Skeletal muscle satellite cell (primary cell): ENCODE measurements around the gene DHX57.
"Not testable (repeated sequence)": the region's sequence is repeated elsewhere in the genome, so short reads cannot be mapped to it uniquely, and the experiment has no call there.

Source experiments
- H3K27me3 ChIP-seq: 2 replicates; pipeline ENCODE4 v1.7.0; 2013; ENCODE audit warnings: low read length; ENCODE audit not compliant: control insufficient read depth, insufficient read depth
- H3K36me3 ChIP-seq: 2 replicates; pipeline ENCODE4 v1.7.0; 2013; ENCODE audit warnings: mild to moderate bottlenecking, control low read depth, low read length; ENCODE audit not compliant: insufficient read depth
- H3K4me1 ChIP-seq: 2 replicates; pipeline ENCODE4 v1.7.0; 2013; ENCODE audit warnings: low read length; ENCODE audit not compliant: control insufficient read depth, insufficient read depth
- H3K4me2 ChIP-seq: 2 replicates; pipeline ENCODE4 v1.7.0; 2013; ENCODE audit warnings: mild to moderate bottlenecking, low read length
- H3K4me3 ChIP-seq: 2 replicates; pipeline ENCODE4 v1.7.0; 2013; ENCODE audit warnings: low read length
- H3K9ac ChIP-seq: 2 replicates; pipeline ENCODE4 v1.7.0; 2013; ENCODE audit warnings: mild to moderate bottlenecking, low read depth, low read length, moderate library complexity
- H3K9me3 ChIP-seq: replicated peaks from 2 replicates; pipeline ENCODE4 v1.7.0; 2013; ENCODE audit warnings: mild to moderate bottlenecking, control low read depth, low read length

Gene DHX57

DNA sequence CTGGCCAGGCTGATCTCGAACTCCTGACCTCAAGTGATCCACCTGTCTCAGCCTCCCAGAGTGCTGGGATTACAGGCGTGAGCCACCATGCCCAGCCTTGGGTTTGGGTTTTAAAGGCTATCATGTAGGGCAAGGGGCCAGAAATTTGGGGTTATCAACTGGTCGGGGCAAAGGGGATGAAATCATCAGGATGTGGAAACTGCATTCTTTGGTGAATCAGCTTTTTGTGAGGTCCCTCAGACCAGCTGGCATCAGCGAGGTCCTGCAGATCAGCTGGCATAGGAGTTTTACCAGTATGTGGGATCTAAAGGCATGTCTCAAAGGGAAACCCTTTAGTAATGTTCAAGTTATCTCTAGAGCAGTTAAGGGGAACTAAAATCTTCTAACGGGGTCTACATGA lies 104.1 kb downstream of the DHX57 start:
- H3K9me3 ChIP-seq: no peaks in the 10 kb centered on the region
- no peak overlapping the region for H3K4me3 ChIP-seq
- no peak overlapping the region for H3K9ac ChIP-seq
- no peaks in the 10 kb centered on the region for H3K36me3 ChIP-seq
- no peak overlapping the region for H3K4me2 ChIP-seq
- peaks cover 7% of the 10 kb centered on the region for H3K4me1 ChIP-seq
- no peaks in the 10 kb centered on the region for H3K27me3 ChIP-seq

GRCh38 chr2:38765551-38765950 lies 110.2 kb downstream of the DHX57 start:
- H3K36me3 ChIP-seq: no peaks in the 10 kb centered on the region
- no peak overlapping the region for H3K9ac ChIP-seq
- H3K4me3 ChIP-seq: no peak overlapping the region
- H3K4me1 ChIP-seq: peaks cover 5% of the 10 kb centered on the region
- no peaks in the 10 kb centered on the region for H3K27me3 ChIP-seq
- no peaks in the 10 kb centered on the region for H3K9me3 ChIP-seq
- no peak overlapping the region for H3K4me2 ChIP-seq

- no peaks in the 10 kb centered on the region for H3K27me3 ChIP-seq
- no peak overlapping the region for H3K9ac ChIP-seq
- H3K4me3 ChIP-seq: no peak overlapping the region
- no peak overlapping the region for H3K4me2 ChIP-seq
- H3K9me3 ChIP-seq: no peaks in the 10 kb centered on the region
- H3K4me1 ChIP-seq: peaks cover 5% of the 10 kb centered on the region
- H3K36me3 ChIP-seq: no peaks in the 10 kb centered on the region
These were observed 110.6 kb downstream of the DHX57 start for GRCh38 chr2:38765149-38765548.

- Histone ChIP-seq H3K27me3 (no peaks in the 10 kb centered on the region), H3K4me1 (peaks cover 5% of the 10 kb centered on the region), H3K9me3 (no peaks in the 10 kb centered on the region), H3K36me3 (no peaks in the 10 kb centered on the region), H3K9ac (no peak overlapping the region), H3K4me3 (no peak overlapping the region), H3K4me2 (no peak overlapping the region)
These were observed 112.0 kb downstream of the DHX57 start for GRCh38 chr2:38763728-38764127.

DNA sequence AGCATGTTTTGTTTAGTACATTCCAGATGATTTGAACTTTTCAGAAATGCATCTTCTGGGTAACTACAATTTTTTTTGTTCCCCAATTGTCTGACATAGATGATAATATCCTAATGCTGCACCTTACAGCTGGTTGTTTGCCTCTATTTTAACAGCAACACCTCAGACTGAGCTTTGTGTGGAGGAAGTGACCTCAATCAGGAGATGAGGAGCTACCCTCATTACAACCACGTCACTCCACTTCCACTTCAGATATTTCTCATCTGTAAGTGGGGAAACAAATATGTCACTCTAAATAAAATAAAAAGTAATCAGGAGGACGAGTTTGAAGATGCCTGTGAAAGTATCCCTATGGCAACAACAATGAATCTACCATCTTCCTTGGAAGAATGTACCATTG lies 112.5 kb downstream of the DHX57 start:
- Histone ChIP-seq H3K9me3 (no peaks in the 10 kb centered on the region), H3K4me3 (no peak overlapping the region), H3K27me3 (no peaks in the 10 kb centered on the region), H3K4me1 (peaks cover 5% of the 10 kb centered on the region), H3K36me3 (no peaks in the 10 kb centered on the region), H3K4me2 (no peak overlapping the region), H3K9ac (no peak overlapping the region)

DNA sequence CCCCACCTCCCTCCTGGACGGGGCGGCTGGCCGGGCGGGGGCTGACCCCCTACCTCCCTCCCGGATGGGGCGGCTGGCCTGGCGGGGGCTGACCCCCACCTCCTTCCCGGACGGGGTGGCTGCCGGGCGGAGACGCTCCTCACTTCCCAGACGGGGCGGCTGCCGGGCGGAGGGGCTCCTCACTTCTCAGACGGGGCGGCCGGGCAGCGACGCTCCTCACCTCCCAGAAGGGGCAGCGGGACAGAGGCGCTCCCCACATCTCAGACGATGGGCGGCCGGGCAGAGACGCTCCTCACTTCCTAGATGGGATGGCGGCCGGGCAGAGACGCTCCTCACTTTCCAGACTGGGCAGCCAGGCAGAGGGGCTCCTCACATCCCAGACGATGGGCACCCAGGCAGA lies 119.8 kb downstream of the DHX57 start:
- H3K4me1 ChIP-seq, H3K4me2 ChIP-seq, H3K4me3 ChIP-seq, H3K36me3 ChIP-seq, H3K9me3 ChIP-seq, H3K9ac ChIP-seq, H3K27me3 ChIP-seq: not testable (repeated sequence)

- H3K4me3 ChIP-seq: no peak overlapping the region
- no peaks in the 10 kb centered on the region for H3K27me3 ChIP-seq
- H3K9ac ChIP-seq: peak overlapping the region; percentile 52
- H3K4me1 ChIP-seq: peaks cover 5% of the 10 kb centered on the region
- peak overlapping the region; percentile 71 for H3K4me2 ChIP-seq
- no peaks in the 10 kb centered on the region for H3K9me3 ChIP-seq
- peaks cover 6% of the 10 kb centered on the region for H3K36me3 ChIP-seq
These were observed 121.2 kb downstream of the DHX57 start for GRCh38 chr2:38754506-38754905.

DNA sequence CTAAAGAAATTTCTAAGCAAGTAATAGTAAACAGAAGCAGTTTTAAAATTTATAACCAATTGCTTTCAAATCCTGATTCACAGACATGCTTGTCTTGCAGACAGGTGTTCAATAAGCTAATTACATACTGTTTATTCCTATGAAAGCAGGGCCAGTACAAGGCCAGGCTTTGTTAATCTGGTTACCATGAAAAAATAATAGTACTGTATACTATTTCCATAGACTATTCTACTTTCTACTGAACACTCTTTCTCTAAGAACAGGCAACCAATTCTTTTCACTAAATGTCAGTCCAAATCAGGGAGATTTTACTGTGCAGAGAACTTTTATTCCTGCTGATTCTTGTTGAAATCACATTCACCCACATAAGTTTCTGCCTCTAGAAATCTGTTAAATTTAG lies 121.7 kb downstream of the DHX57 start:
- Histone ChIP-seq H3K4me3 (no peak overlapping the region), H3K9ac (peak overlapping the region; percentile 52)

DNA sequence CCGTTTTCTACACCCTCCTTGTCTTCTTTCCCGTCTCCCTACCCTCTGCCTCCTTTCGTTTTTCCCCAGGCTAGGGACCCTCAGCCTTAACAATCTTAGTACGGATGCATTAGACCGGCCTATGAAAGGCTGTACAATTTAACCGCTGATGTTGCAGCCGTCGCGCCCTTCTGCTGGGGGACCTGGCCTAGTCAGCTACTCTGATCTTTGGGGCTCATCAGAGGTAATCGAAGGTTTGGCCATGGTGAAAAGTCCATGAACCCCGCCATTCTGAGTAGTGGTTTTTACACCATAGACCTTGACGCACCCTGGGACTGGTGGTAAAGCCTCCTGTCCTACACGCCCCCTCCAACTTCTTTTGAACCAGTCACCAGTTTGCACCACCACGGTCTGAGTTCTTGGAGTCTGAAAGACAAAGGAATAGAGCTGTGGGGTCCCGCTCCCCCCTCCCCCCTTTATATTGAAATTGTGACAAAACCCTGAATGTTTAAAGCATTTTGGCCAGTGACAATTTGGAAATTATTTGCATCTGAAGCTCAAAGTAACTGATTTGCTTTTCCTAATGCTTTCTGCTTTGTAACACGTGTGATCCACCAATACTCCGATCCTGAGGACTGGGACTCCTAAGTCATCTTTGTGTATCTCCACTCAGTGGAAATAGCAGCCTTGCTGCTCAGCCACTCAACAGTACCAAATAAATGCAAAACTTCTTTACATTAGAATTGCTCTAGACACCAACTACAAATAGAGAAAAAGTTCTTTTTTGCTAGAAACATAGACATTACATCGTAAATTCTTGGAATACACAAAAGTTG lies 123.9 kb downstream of the DHX57 start:
- no peaks in the 10 kb centered on the region for H3K9me3 ChIP-seq
- peak overlapping the region; percentile 95 for H3K9ac ChIP-seq
- H3K4me3 ChIP-seq: peak overlapping the region; percentile 98
- H3K36me3 ChIP-seq: peaks cover 33% of the 10 kb centered on the region
- peak overlapping the region; percentile 80 for H3K4me2 ChIP-seq
- H3K27me3 ChIP-seq: no peaks in the 10 kb centered on the region
- H3K4me1 ChIP-seq: peaks cover 30% of the 10 kb centered on the region

More for the DNA sequence above, 121.7 kb downstream of the DHX57 start:
- Histone ChIP-seq H3K27me3 (no peaks in the 10 kb centered on the region), H3K36me3 (peaks cover 11% of the 10 kb centered on the region), H3K4me2 (peak overlapping the region; percentile 71), H3K4me1 (peaks cover 9% of the 10 kb centered on the region), H3K9me3 (no peaks in the 10 kb centered on the region)

DNA sequence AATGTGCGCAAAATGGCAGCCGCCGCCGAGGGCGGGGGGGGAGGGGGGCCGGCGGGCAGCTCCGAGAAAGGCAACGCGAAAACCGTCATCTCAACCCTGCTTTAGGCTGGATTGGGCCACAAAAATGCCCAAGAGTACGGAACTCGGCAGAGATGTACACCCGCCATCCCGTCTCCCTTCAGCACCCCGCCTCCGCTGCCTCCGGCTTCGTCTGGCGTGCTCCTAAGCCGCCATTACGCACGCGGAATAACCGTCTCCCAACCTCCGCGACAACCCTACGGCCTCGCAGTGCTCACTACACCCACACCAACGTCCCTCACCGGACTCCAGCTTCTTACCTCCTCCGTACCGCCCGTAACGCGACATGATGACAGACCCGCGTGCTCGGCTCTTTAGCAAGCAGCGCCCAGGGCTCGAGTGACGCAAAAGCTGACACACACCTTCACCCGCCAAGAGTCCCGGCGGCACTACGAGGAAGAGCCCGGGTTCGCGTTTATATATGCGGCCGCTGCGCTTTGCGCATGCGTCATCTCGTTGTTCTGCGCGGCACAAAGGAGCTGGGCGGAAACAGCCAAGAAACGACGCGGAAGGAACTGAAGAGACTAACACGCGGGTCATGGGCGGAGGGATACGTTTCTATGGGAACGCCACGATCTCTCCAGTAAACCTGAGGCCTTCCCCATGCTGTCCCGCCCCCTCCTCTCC lies 124.7 kb downstream of the DHX57 start, which contains the start of gene SRSF7:
TSS of gene SRSF7 (minus strand) at position 471 of the 705 bp plus-strand sequence. CDS start at position 366, 105 bp downstream.
- peaks cover 41% of the 10 kb centered on the region for H3K36me3 ChIP-seq
- no peaks in the 10 kb centered on the region for H3K9me3 ChIP-seq
- H3K27me3 ChIP-seq: no peaks in the 10 kb centered on the region
- H3K4me2 ChIP-seq: peak within 1 kb of the TSS; percentile 96
- peaks cover 34% of the 10 kb centered on the region for H3K4me1 ChIP-seq
- peak within 1 kb of the TSS; percentile 95 for H3K9ac ChIP-seq
- peak within 1 kb of the TSS; percentile 98 for H3K4me3 ChIP-seq

DNA sequence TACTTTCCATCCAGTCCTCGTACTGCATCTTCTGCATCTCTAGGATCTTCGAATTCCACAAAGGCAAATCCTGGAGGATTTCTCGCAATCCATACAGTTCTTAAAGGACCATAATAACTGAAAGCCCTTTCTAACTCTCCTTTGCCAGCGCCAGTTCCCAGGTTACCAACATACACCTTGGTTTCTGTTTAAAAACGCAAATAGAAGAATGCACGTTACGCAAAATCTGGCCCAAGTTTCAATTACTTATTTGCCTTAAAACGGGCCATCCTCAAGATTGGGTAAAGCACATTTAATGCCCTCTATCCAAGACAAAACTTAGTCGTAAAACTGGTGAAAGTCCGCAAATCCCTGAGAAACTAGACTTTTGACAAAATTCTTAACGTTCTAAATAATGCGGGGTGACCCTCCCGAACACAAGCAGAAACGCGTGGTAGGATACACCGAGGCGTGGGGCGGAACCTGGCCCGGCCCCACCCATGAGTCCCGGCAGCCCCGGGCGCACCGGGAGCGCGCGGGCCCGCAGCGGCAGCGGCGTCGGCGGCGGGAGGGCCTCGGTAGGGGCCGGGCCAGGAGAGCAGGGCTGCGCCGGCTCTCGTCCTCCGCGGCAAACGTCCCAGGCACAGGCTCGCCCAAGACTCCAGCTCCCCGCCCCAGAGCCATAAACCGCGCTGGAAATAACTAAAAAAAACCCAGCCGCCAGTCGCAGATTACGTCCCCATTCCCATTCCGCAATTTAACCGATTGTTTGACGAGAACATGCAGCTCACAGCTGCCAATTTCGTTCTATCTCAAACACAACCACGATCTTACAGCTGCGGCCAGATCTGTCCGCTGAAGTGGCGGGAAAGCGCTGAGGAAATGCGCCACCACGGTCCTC lies 125.5 kb downstream of the DHX57 start:
- Histone ChIP-seq H3K9ac (peak overlapping the region; percentile 95), H3K4me3 (peak overlapping the region; percentile 98), H3K27me3 (no peaks in the 10 kb centered on the region), H3K36me3 (peaks cover 49% of the 10 kb centered on the region), H3K4me2 (peak overlapping the region; percentile 96), H3K4me1 (peaks cover 37% of the 10 kb centered on the region), H3K9me3 (no peaks in the 10 kb centered on the region)
